Measurements from ENCODE around the gene MOGAT1.
"Not testable (repeated sequence)": the region's sequence is repeated elsewhere in the genome, so short reads cannot be mapped to it uniquely, and the experiment has no call there.

The MOGAT1 gene

DNA sequence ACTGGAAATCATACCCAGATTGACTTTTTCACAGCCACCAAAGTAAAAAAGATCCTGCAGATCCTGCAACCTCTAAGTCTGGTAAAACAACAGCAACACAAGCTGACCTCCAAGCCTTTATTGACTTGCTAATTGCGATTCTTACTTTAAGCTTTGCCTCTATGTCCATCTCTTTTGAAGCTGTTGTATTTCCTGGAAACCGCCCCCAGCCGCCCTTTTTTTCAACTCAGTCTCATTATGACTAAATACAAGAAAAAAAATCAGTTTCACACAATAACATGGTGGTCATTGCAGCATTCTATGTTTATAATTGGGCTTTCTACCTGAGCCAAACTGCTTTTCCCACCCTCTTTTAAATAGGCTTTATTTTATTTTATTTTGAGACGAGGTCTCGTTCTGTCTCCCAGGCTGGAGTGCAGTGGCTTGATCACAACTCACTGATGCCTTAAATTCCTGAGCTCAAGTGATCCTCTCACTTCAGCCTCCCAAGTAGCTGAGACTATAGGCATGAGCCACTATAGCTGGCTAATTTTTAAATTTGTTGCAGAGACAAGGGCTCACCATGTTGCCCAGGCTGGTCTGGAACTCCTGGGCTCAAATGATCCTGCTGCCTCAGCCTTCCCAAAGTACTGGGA, 76.2 kb downstream of the MOGAT1 start:
- no peak for DNase-seq

- no peak for DNase-seq
Observed at GRCh38 chr2:222750533-222750932, 79.1 kb downstream of the MOGAT1 start.

- peak; percentile 44 for DNase-seq
Observed at GRCh38 chr2:222751238-222751637, 79.8 kb downstream of the MOGAT1 start.

- DNase-seq = no peak
Observed at GRCh38 chr2:222751821-222752719, 80.6 kb downstream of the MOGAT1 start.

DNA sequence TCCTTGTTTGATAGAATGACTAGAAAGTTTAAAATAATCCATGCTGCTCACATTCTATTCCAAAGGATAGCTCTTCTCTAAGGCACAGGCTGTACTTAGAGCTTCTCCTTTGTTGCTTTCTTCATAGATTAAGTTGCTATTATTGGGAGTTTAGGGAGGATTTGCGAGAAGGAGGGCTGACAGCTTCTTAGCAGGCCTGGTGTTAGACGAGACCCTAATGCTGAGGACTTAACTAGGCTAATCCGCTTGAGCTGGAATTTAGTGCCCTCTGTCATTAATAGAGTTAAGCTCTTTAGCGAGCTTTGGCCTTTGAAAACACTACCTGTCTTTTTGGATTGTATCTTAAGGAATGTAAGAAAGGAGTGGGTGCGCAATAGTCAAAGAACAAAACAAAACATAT, 81.3 kb downstream of the MOGAT1 start:
- no peak for DNase-seq

DNA sequence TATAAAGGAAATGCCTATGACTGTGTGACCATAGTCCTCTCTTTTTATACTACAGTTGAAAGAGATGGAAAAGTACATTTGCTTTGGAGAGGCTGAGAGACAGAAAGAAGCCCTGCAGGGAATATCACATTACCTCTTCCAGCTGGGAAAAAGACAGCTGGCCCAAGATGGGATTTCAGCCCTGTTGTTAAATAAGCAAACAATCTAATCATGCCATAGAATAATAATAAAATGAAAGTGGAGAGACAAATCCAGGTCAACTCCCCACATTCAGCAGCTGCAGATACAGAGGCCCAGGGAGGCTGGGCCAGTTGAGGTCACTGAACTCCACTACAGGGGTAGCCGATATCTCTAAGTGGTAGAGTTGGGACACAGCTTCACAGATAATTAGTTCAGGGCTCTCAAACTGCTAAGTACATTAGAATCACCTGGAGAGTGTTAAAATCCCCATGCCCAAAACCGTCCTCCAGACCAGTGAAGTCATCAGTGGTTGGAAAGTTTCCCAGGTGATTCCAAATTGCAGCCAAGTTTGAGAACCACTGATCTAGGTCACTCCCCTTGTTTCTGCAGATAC, 81.9 kb downstream of the MOGAT1 start:
- no peak for DNase-seq

DNA sequence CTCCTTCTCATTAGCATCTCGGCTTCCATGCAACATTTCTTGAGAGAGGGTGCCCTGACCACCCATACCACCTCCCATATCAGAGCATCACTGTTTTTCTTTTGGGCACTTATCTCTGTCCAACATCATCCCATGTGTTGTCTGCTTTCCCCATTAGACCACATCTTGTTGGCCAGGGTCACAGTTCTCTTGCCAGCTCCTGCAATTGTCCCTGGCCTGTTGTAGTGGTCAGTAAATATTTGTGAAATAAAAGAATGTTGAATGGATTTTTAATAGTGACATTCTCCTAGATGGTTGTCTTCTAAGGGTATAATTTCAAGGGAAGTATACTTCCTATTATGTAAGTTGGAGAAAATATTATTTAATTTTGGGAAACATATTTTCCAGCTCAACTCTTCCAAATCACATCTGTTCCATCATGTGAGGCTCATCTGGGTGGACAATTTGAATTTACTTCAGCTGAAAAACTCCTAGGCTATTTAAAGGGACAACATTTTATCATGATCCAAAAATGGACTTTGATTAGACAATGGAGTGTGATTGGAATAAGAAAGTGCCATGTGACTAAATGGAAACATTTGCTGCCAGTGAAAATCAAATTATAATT, 83.0 kb downstream of the MOGAT1 start:
- no peak for DNase-seq

DNA sequence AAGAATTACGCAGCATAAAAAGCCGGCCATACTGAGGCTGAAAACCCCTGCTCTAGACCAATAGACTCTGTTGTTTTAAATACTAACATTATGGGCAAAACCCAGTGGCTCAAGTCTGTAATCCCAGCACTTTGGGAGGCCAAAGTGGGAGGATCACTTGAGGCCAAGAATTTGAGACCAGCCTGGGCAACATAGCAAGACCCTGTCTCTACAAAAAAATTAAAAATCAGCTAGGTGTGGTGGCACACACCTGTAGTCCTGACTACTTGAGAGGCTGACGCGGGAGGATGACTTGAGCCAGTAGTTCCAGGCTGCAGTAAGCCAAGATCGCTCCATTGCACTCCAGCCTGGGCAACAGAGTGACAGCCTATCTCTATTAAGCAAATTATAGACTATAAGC, 84.1 kb downstream of the MOGAT1 start:
- not testable (repeated sequence) for DNase-seq

DNA sequence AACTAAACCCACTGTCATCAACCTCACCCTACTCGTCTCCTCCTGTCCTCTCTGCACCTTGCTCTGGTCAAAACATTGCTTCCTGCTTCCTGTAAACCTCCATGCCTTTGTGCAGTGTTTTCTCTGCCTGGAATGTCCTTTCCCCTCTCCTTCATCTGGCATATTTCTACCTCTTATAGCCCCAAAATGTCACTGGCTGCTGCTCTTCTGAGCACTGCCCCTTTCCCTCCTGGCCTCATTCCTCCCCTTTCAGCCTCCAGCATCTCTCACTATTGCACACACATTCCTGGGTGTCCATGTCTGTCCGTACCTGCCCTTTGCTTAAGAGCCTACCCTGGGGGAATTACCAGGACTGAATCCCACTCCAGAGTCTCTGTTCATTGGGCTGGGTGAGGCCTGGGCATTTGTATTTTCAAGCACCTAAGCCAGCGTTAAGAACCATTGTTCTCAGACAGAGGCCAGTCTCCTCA, 84.9 kb downstream of the MOGAT1 start:
- no peak for DNase-seq

- no peak for DNase-seq
Observed at GRCh38 chr2:222756951-222757650, 85.6 kb downstream of the MOGAT1 start.
